Endothelial cell of umbilical vein (primary cell): Measurements from ENCODE around the gene IDH1. TPM values are rescaled to one million over a fixed set of nuclear protein-coding genes. Genes with fewer than 3 reads are reported as not detected.

Experiments
- BruUV-seq: library from RNA; stranded (reverse); fragments of 400-500 nt; replicated peaks from 2 replicates; lab custom pipeline; 2021; lab: Mats Ljungman, UMichigan
- CTCF ChIA-PET: fragments of 300-600, 350-600 bp; sonication (Branson Sonifier 250); formaldehyde crosslinking; loops from one replicate; lab custom pipeline; 2021; ENCODE audit warnings: antibody characterized with exemption, inconsistent platforms; lab: Charles Lee
- POLR2A ChIA-PET: fragments of 300-600, 350-600 bp; sonication (Branson Sonifier 250); formaldehyde crosslinking; loops from one replicate; lab custom pipeline; 2021; ENCODE audit warnings: antibody characterized with exemption, inconsistent platforms; lab: Charles Lee
- DNase-seq: peaks from one replicate; pipeline ENCODE4 v3.0.0-alpha.2; 2011; ENCODE audit warnings: low read depth, low spot score
- FAIRE-seq: peaks from 2 replicates; lab custom pipeline; 2011; peaks lifted over from hg19 to GRCh38; lab: Jason Lieb, UNC
- H2AFZ ChIP-seq: 2 replicates; pipeline ENCODE4 v1.6.0; 2012; ENCODE audit warnings: low read depth, low read length, control low read depth, inconsistent platforms
- H3K27ac ChIP-seq: 2 replicates; pipeline ENCODE4 v1.5.1; 2011; ENCODE audit warnings: low read depth, mild to moderate bottlenecking, control low read depth, low read length, moderate library complexity; ENCODE audit not compliant: insufficient read depth
- H3K27me3 ChIP-seq, 2 experiments: 2 replicates each; pipeline versions ENCODE4 v1.6.0 to v1.6.1; 2011; ENCODE audit warnings: low read length in 2 of 2, mixed read lengths in 1 of 2; ENCODE audit not compliant: control insufficient read depth in 2 of 2, insufficient read depth in 2 of 2
- H3K36me3 ChIP-seq, 2 experiments: 2 replicates in 1 of 2; 3 replicates in 1 of 2; pipeline ENCODE4 v1.5.1; 2011; ENCODE audit warnings: low read length in 2 of 2, mild to moderate bottlenecking in 1 of 2, moderate library complexity in 1 of 2; ENCODE audit not compliant: control insufficient read depth in 2 of 2, insufficient read depth in 2 of 2; ENCODE audit errors: extremely low read depth in 1 of 2
- H3K4me1 ChIP-seq: 3 replicates; pipeline ENCODE4 v1.5.1; 2011; ENCODE audit warnings: mild to moderate bottlenecking, low read length; ENCODE audit not compliant: control insufficient read depth, insufficient read depth; ENCODE audit errors: extremely low read depth
- H3K4me2 ChIP-seq: 2 replicates; pipeline ENCODE4 v1.6.1; 2011; ENCODE audit warnings: low read length, control low read depth, mixed read lengths; ENCODE audit not compliant: insufficient read depth
- H3K4me3 ChIP-seq, 3 experiments: fragments of 200-600 bp in 1 of 3; sonication (generic), shearing (Covaris generic) in 1 of 3; replicated peaks in 1 of 3; 2 replicates each; pipeline ENCODE4 v1.5.1; 2011 to 2016; ENCODE audit warnings: control low read depth in 3 of 3, low read length in 3 of 3, mild to moderate bottlenecking in 2 of 3, inconsistent platforms in 1 of 3, low read depth in 1 of 3, moderate library complexity in 1 of 3; ENCODE audit not compliant: insufficient read depth in 1 of 3
- H3K79me2 ChIP-seq: 2 replicates; pipeline ENCODE4 v1.6.0; 2012; ENCODE audit warnings: low read length, inconsistent platforms; ENCODE audit not compliant: control insufficient read depth, insufficient read depth
- H3K9ac ChIP-seq: replicated peaks from 2 replicates; pipeline ENCODE3; 2011; ENCODE audit warnings: low read length, control low read depth; ENCODE audit not compliant: insufficient read depth; ENCODE audit errors: extremely low read depth
- H3K9me1 ChIP-seq: replicated peaks from 3 replicates; pipeline ENCODE4 v1.6.0; 2011; ENCODE audit warnings: mild to moderate bottlenecking, low read length; ENCODE audit not compliant: control insufficient read depth, insufficient read depth; ENCODE audit errors: extremely low read depth
- H3K9me3 ChIP-seq: replicated peaks from 2 replicates; pipeline ENCODE4 v1.5.1; 2012; ENCODE audit warnings: low read length, inconsistent platforms; ENCODE audit not compliant: control insufficient read depth, insufficient read depth
- H4K20me1 ChIP-seq: replicated peaks from 2 replicates; pipeline ENCODE3; 2011; ENCODE audit warnings: mild to moderate bottlenecking, low read length; ENCODE audit not compliant: control insufficient read depth, insufficient read depth; ENCODE audit errors: extremely low read depth
- EZH2 ChIP-seq: IDR thresholded peaks from 2 replicates; pipeline ENCODE4 v1.6.1; 2012; ENCODE audit warnings: borderline replicate concordance, low read depth, mild to moderate bottlenecking, moderate library complexity, low read length, inconsistent platforms; ENCODE audit not compliant: severe bottlenecking
- FOS ChIP-seq: IDR thresholded peaks from 2 replicates; pipeline ENCODE4 v1.6.1; 2011; ENCODE audit warnings: mild to moderate bottlenecking, low read length, moderate library complexity, borderline replicate concordance; ENCODE audit not compliant: insufficient read depth
- GATA2 ChIP-seq: IDR thresholded peaks from 2 replicates; pipeline ENCODE4 v1.7.0; 2011; ENCODE audit warnings: low read depth, mild to moderate bottlenecking, moderate library complexity, mixed read lengths, low read length; ENCODE audit not compliant: insufficient read length, insufficient read depth
- JUN ChIP-seq: IDR thresholded peaks from 2 replicates; pipeline ENCODE4 v1.6.1; 2011; ENCODE audit warnings: borderline replicate concordance, low read depth; ENCODE audit not compliant: insufficient read length, insufficient read depth
- POLR2A ChIP-seq: IDR thresholded peaks from 2 replicates; pipeline ENCODE4 v1.6.1; 2012; ENCODE audit warnings: low read depth, mild to moderate bottlenecking, control low read depth, low read length
- POLR2AphosphoS5 ChIP-seq: IDR thresholded peaks from 2 replicates; pipeline ENCODE4 v1.6.1; 2012; ENCODE audit warnings: low read depth, mild to moderate bottlenecking, control low read depth, low read length, moderate library complexity; ENCODE audit not compliant: insufficient read depth
- dilution Hi-C: fragments of 300-500 bp; cut with MboI; formaldehyde crosslinking; loops from one replicate; pipeline ENCODE4 v1.15.0; 2019; ENCODE audit warnings: low sequenced_read_pairs; ENCODE audit not compliant: extremely low pct_ligation_motif_present
- intact Hi-C: fragments of 100-400 bp; cut with micrococcal nuclease; formaldehyde crosslinking; loops from one replicate; pipeline ENCODE4 v1.10.0; 2022
- polyA plus RNA-seq, 4 experiments: library from polyadenylated mRNA; depleted of rRNA in 3 of 4; stranded (reverse) in 3 of 4; unstranded in 1 of 4; fragments of >200 nt; gene quantifications; 2 replicates each; pipeline versions ENCODE4 v1.2.1 to v1.2.3, GENCODE V29; 2011 to 2012; ENCODE audit warnings: missing spikeins in 1 of 4
- total RNA-seq: library from RNA; stranded (reverse); gene quantifications from 2 replicates; pipeline ENCODE4 v1.2.3, GENCODE V29; 2021
- TF ChIP-seq, protein P1 (sequence below): IDR thresholded peaks from 2 replicates; pipeline ENCODE4 v1.6.1; 2011; ENCODE audit not compliant: insufficient read depth, insufficient read length
- TF ChIP-seq, protein P2 (sequence below), 2 donors: IDR thresholded peaks; 1 replicate in 1 of 2; 2 replicates in 1 of 2; pipeline ENCODE4 v1.5.1; 2011; ENCODE audit warnings: low read length in 2 of 2, mild to moderate bottlenecking in 2 of 2, moderate library complexity in 2 of 2, control low read depth in 1 of 2, inconsistent platforms in 1 of 2, low read depth in 1 of 2; ENCODE audit not compliant: insufficient read depth in 1 of 2; ENCODE audit errors: extremely low read depth in 1 of 2

Gene IDH1
- total and polyA plus RNA-seq, 2 donors (not counting 3 experiments of a cell fraction or from before 2014, with no cell fraction given) = 63.1 to 107 TPM

DNA sequence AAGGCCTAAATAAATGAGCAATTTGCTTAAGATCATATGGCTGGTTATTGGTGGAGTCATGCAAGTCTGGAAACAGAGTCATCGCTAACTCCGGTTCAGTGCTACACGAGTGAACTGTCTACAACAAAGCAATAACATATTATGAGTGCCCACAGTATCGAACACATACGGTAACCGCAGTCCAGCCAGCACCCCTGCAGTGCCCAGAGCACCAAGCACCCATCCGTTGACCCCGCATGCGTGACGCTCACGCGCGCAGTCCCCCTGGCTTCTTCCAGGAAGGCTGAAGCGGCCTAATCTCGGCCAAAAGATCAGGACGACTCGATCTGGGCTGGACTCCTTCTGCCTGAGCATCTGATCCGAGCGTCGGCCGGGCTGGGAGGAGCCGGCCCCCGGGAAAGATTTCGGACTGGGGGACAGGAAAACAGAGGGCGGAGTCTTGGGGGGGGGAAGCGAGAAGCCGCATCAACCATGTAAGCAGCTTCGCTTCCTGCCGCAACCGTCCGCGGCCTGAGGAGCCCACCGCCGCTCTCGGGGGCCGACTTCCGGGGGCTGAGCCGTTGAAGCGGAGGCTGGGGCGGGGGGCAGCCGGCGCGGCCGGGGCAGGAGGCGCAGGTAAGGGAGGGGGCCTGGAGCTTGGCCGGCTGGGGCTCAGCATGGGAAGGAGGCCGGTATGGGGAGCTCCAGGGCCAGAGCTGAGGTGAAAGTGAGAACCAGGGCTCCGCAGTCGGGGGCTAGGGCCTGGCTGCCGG, 11.1 kb upstream of the IDH1 start, which contains the start of gene PIKFYVE:
Gene PIKFYVE, plus strand, starts transcription at position 455 of the 752 bp plus-strand sequence. CDS start 5,265 bp downstream, outside the sequence.
- no peaks in the 10 kb centered on the region for H3K9me1 ChIP-seq
- intact Hi-C loops = loop anchor here (1.0 kb wide), 1 partner anchor 11 kb away; the partner anchor contains the start of gene IDH1

More for the DNA sequence above, 11.1 kb upstream of the IDH1 start, which contains the start of gene PIKFYVE:
- Histone ChIP-seq H3K27ac (peak within 1 kb of the TSS; percentile 85), H3K4me3 (peak within 1 kb of the TSS; percentile 92 to 94 (median 94)), H3K4me1 (peaks cover 24% of the 10 kb centered on the region), H3K27me3 (no peaks in the 10 kb centered on the region), H3K9ac (peak within 1 kb of the TSS; percentile 96), H4K20me1 (no peaks in the 10 kb centered on the region), H3K4me2 (peak within 1 kb of the TSS; percentile 93), H2AFZ (peak within 1 kb of the TSS; percentile 85), H3K9me3 (no peaks in the 10 kb centered on the region), H3K79me2 (peaks cover 39% of the 10 kb centered on the region), H3K36me3 (no peaks in the 10 kb centered on the region)
- peak; percentile 94 for FAIRE-seq
- TF ChIP-seq EZH2 (no peak), POLR2AphosphoS5 (peak; percentile 63), GATA2 (peak; percentile 62), POLR2A (peak; percentile 78), JUN (no peak), FOS (no peak)
- TF ChIP-seq, protein P1, sequence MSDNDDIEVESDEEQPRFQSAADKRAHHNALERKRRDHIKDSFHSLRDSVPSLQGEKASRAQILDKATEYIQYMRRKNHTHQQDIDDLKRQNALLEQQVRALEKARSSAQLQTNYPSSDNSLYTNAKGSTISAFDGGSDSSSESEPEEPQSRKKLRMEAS = peak; percentile 14
- TF ChIP-seq, protein P2, sequence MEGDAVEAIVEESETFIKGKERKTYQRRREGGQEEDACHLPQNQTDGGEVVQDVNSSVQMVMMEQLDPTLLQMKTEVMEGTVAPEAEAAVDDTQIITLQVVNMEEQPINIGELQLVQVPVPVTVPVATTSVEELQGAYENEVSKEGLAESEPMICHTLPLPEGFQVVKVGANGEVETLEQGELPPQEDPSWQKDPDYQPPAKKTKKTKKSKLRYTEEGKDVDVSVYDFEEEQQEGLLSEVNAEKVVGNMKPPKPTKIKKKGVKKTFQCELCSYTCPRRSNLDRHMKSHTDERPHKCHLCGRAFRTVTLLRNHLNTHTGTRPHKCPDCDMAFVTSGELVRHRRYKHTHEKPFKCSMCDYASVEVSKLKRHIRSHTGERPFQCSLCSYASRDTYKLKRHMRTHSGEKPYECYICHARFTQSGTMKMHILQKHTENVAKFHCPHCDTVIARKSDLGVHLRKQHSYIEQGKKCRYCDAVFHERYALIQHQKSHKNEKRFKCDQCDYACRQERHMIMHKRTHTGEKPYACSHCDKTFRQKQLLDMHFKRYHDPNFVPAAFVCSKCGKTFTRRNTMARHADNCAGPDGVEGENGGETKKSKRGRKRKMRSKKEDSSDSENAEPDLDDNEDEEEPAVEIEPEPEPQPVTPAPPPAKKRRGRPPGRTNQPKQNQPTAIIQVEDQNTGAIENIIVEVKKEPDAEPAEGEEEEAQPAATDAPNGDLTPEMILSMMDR (IDR thresholded peaks at IDR 0.05; ENCODE audit: extremely low read depth in 1 of 2, insufficient read depth in 1 of 2, low read depth in 1 of 2, low read length in 2 of 2) = no peak
- dilution Hi-C loops = no loop called here
- ChIA-PET POLR2A (interaction anchor here (0.9 to 1.2 kb wide), 2 partner anchors 11 to 240 kb away, joined by 3 to 8 read pairs; partner anchors contain the start of genes IDH1 and PLEKHM3), CTCF (interaction anchor here (0.8 to 3.2 kb wide), 3 partner anchors 12 to 90 kb away, joined by 3 to 62 read pairs (median 8); partner anchors contain the start of gene IDH1)
- DNase-seq = peak; percentile 97
- BruUV-seq = no TSS peak
